Stomach (tissue), 9 donors: ENCODE data around the gene CDK5. TPM values are rescaled to one million over a fixed set of nuclear protein-coding genes. Genes with fewer than 3 reads are reported as not detected.

Experiments
- DNase-seq, 2 donors: peaks; one replicate each; pipeline versions ENCODE4 v3.0.0 to v3.0.0-alpha.2; 2013 to 2019
- H3K27ac ChIP-seq, 5 donors: fragments of 200-600 bp in 4 of 5; sonication (generic) in 4 of 5; one replicate each; pipeline ENCODE4 v1.5.1; 2013 to 2019; ENCODE audit warnings: mild to moderate bottlenecking in 1 of 5, moderate library complexity in 1 of 5
- H3K27me3 ChIP-seq, 3 donors: fragments of 200-600 bp; sonication (generic); one replicate each; pipeline ENCODE4 v1.5.1; 2017 to 2019; ENCODE audit warnings: mixed run types in 1 of 3
- H3K36me3 ChIP-seq, 4 donors: fragments of 200-600 bp; sonication (generic); 1 replicate in 3 of 4; 2 replicates in 1 of 4; pipeline ENCODE4 v1.5.1; 2016 to 2019
- H3K4me1 ChIP-seq, 4 donors: fragments of 200-600 bp; sonication (generic); one replicate each; pipeline ENCODE4 v1.5.1; 2016 to 2019
- H3K4me3 ChIP-seq, 4 donors: fragments of 200-600 bp; sonication (generic) in 3 of 4; one replicate each; pipeline ENCODE4 v1.5.1; 2016 to 2019; ENCODE audit warnings: mild to moderate bottlenecking in 1 of 4
- H3K9me3 ChIP-seq, 4 donors: fragments of 200-600 bp; sonication (generic); one replicate each; pipeline ENCODE4 v1.5.1; 2016 to 2019
- EP300 ChIP-seq: sonication (generic); formaldehyde crosslinking; IDR thresholded peaks from one replicate; pipeline ENCODE4 v1.6.1; 2017; ENCODE audit warnings: antibody characterized with exemption
- POLR2A ChIP-seq, 4 donors: fragments of 450-650 bp; IDR thresholded peaks; one replicate each; pipeline ENCODE4 v1.6.1; 2016; ENCODE audit warnings: antibody characterized with exemption in 4 of 4, control low read depth in 2 of 4, mild to moderate bottlenecking in 1 of 4, moderate library complexity in 1 of 4
- POLR2AphosphoS5 ChIP-seq, 3 donors: sonication (generic); formaldehyde crosslinking; IDR thresholded peaks; one replicate each; pipeline ENCODE4 v1.6.1; 2016; ENCODE audit warnings: antibody characterized with exemption in 3 of 3
- whole genome bisulfite sequencing, 5 donors: extraction: QIAGEN DNeasy Blood & Tissue Kit in 3 of 5; methylation state at CpG; one replicate each; pipeline versions ENCODE4 v1.1.5 to v1.1.7; 2013 to 2018; 5-methylcytosine and 5-hydroxymethylcytosine counted together
- intact Hi-C: fragments of 100-400 bp; cut with DNase I; formaldehyde crosslinking; loops from one replicate; pipeline ENCODE4 v1.15.1; 2023; ENCODE audit warnings: low total_unique reads
- polyA plus RNA-seq, 3 donors: library from polyadenylated mRNA; stranded (reverse); fragments of 200-250 nt; gene quantifications; one replicate each; pipeline ENCODE4 v1.2.3, GENCODE V29; 2013
- total RNA-seq, 5 donors: library from RNA; depleted of rRNA; stranded (reverse); fragments of >200 nt; gene quantifications; one replicate each; pipeline versions ENCODE4 v1.1.0 to v1.2.3, GENCODE V29; 2014 to 2016
- TF ChIP-seq, protein P1 (sequence below), 7 experiments: fragments of 450-650 bp in 4 of 7; fragments of 200-600 bp in 3 of 7; sonication (generic) in 3 of 7; IDR thresholded peaks; one replicate each; pipeline ENCODE4 v1.5.1; 2016 to 2019; ENCODE audit warnings: antibody characterized with exemption in 7 of 7, control low read depth in 2 of 7, mild to moderate bottlenecking in 1 of 7
- donor health status: healthy with polysubstance abuse.
- donor health status: Bipolar disorder and iron deficiency.
- donor health status: healthy.

CDK5 gene
- total and polyA plus RNA-seq, 8 donors = 0.87 to 46.1 (median 11.8) TPM; not detected in 1

- Histone ChIP-seq H3K27ac (no peak overlapping the region), H3K36me3 (peaks cover 66 to 88% (median 87%) of the 10 kb centered on the region in 4 donors), H3K9me3 (no peaks in the 10 kb centered on the region), H3K4me3 (no peak overlapping the region), H3K4me1 (peaks cover 23 to 29% (median 27%) of the 10 kb centered on the region in 4 donors), H3K27me3 (no peaks in the 10 kb centered on the region)
- WGBS, 5 donors = 76 to 90% (median 85%) methylated on average over 16 to 17 of the region's 17 CpGs
- intact Hi-C loops = no loop called here
- TF ChIP-seq POLR2A (IDR thresholded peaks at IDR 0.05) = no peak
- TF ChIP-seq POLR2AphosphoS5 (IDR thresholded peaks at IDR 0.05) = no peak
- no peak for TF ChIP-seq EP300
- TF ChIP-seq, protein P1, sequence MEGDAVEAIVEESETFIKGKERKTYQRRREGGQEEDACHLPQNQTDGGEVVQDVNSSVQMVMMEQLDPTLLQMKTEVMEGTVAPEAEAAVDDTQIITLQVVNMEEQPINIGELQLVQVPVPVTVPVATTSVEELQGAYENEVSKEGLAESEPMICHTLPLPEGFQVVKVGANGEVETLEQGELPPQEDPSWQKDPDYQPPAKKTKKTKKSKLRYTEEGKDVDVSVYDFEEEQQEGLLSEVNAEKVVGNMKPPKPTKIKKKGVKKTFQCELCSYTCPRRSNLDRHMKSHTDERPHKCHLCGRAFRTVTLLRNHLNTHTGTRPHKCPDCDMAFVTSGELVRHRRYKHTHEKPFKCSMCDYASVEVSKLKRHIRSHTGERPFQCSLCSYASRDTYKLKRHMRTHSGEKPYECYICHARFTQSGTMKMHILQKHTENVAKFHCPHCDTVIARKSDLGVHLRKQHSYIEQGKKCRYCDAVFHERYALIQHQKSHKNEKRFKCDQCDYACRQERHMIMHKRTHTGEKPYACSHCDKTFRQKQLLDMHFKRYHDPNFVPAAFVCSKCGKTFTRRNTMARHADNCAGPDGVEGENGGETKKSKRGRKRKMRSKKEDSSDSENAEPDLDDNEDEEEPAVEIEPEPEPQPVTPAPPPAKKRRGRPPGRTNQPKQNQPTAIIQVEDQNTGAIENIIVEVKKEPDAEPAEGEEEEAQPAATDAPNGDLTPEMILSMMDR (IDR thresholded peaks at IDR 0.05) = no peak
- no peak for DNase-seq
Measured at GRCh38 chr7:151073990-151074389, 16.3 kb upstream of the CDK5 start.

DNA sequence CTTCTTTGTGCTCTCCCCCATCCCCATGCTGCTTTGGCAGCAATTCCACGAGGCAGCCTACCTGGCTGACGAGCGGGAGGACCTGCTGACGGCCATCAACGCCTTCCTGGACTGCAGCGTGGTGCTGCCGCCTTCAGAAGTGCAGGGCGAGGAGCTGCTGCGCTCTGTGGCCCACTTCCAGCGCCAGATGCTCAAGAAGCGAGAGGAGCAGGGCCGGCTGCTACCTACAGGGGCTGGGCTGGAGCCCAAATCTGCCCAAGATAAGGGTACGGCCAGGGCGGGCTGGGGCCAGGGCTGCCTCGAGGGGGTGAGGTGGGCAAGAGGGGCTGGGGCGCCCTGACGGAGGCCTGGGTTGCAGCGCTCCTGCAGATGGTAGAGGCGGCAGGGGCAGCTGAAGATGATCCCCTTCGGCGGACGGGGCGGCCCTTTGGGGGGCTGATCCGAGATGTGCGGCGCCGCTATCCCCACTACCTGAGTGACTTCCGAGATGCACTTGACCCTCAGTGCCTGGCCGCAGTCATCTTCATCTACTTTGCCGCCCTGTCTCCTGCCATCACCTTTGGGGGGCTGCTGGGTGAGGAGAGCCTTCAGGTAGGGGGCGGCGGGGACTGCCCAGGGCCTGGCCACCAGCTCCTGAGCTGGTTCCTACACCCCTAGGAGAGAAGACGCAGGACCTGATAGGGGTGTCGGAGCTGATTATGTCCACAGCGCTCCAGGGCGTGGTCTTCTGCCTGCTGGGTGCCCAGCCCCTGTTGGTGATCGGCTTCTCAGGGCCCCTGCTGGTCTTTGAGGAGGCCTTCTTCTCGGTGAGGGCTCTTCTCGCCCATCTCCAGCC, 13.6 kb upstream of the CDK5 start:
- Histone ChIP-seq H3K9me3 (no peaks in the 10 kb centered on the region), H3K36me3 (peaks cover 90 to 100% (median 100%) of the 10 kb centered on the region in 4 donors), H3K27ac (no peak overlapping the region), H3K27me3 (no peaks in the 10 kb centered on the region), H3K4me1 (peaks cover 0 to 2% (median under 1%) of the 10 kb centered on the region in 4 donors), H3K4me3 (no peak overlapping the region)
- WGBS, 5 donors = 88 to 91% (median 89%) methylated on average over 17 to 39 of the region's 39 CpGs
- no peak for DNase-seq
- TF ChIP-seq, protein P1 (IDR thresholded peaks at IDR 0.05) = no peak
- TF ChIP-seq POLR2A (IDR thresholded peaks at IDR 0.05) (no peak), EP300 (no peak), POLR2AphosphoS5 (IDR thresholded peaks at IDR 0.05) (no peak)
- intact Hi-C loops = no loop called here

DNA sequence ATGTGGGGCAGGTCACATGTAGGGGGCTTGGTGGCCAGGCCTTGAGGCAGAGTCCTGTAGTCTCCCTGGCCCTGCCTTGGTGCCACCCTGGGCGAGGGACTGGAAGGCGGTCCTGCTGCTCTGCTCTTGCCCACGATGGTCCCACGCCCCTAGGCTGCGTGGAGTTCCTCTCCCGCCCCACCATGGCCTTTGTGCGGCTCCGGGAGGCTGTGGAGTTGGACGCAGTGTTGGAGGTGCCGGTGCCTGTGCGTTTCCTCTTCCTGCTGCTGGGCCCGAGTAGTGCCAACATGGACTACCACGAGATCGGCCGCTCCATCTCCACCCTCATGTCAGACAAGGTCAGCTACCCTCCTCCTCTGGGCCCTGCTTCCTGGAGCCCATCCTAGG, 12.9 kb upstream of the CDK5 start:
- Histone ChIP-seq H3K4me3 (no peak overlapping the region), H3K9me3 (no peaks in the 10 kb centered on the region), H3K27me3 (no peaks in the 10 kb centered on the region), H3K4me1 (peaks cover 0 to 1% (median 0%) of the 10 kb centered on the region in 4 donors), H3K27ac (no peak overlapping the region), H3K36me3 (peaks cover 89 to 100% (median 100%) of the 10 kb centered on the region in 4 donors)
- WGBS, 5 donors = 89 to 99% (median 93%) methylated on average over 8 to 15 of the region's 15 CpGs
- TF ChIP-seq POLR2AphosphoS5 (IDR thresholded peaks at IDR 0.05) (no peak), POLR2A (IDR thresholded peaks at IDR 0.05) (no peak), EP300 (no peak)
- TF ChIP-seq, protein P1 (IDR thresholded peaks at IDR 0.05) = no peak
- intact Hi-C loops = no loop called here
- no peak for DNase-seq

GRCh38 chr7:151069841-151070573, 12.3 kb upstream of the CDK5 start:
- Histone ChIP-seq H3K9me3 (no peaks in the 10 kb centered on the region), H3K4me3 (no peak overlapping the region), H3K4me1 (peaks cover 0 to 4% (median 2%) of the 10 kb centered on the region in 4 donors), H3K27ac (no peak overlapping the region), H3K27me3 (no peaks in the 10 kb centered on the region), H3K36me3 (peaks cover 89 to 100% (median 100%) of the 10 kb centered on the region in 4 donors)
- TF ChIP-seq EP300 = no peak
- TF ChIP-seq, protein P1 (IDR thresholded peaks at IDR 0.05) = no peak
- no peak for TF ChIP-seq POLR2AphosphoS5 (IDR thresholded peaks at IDR 0.05)
- TF ChIP-seq POLR2A (IDR thresholded peaks at IDR 0.05) = no peak
- WGBS, 5 donors = 64 to 88% (median 81%) methylated on average over 4 to 17 of the region's 17 CpGs
- intact Hi-C loops = loop anchor here (10.0 kb wide), 1 partner anchor 45 kb away; no protein-coding TSS in a partner anchor
- no peak for DNase-seq
